K562 (cell line): Measurements from ENCODE around the gene FAM114A1. TPM values are rescaled to one million over a fixed set of nuclear protein-coding genes. Genes with fewer than 3 reads are reported as not detected.

Experiments
- ATAC-seq: fragments of 200-7000 bp; cut with Tn5 transposase; 3 replicates; pipeline ENCODE4 v1.9.1; 2020; ENCODE audit warnings: moderate library complexity
- BruUV-seq: library from RNA; stranded (reverse); fragments of 400-500 nt; replicated peaks from 2 replicates; lab custom pipeline; 2021; lab: Mats Ljungman, UMichigan
- CTCF ChIA-PET: fragments of 300-600 bp; formaldehyde crosslinking; extraction: SDS; loops from one replicate; lab custom pipeline; 2021; ENCODE audit warnings: low intra/inter-chr PET ratio; lab: Yijun Ruan, JAX
- POLR2A ChIA-PET: fragments of 300-600, 350-650 bp; sonication (Branson Sonifier 250); formaldehyde crosslinking; extraction: SDS; loops from one replicate; lab custom pipeline; 2021; ENCODE audit warnings: antibody characterized with exemption, inconsistent platforms; lab: Yijun Ruan, JAX
- DNase-seq, 4 experiments: peaks; one replicate each; pipeline versions ENCODE4 v3.0.0 to v3.0.0-alpha.2; 2011 to 2018; ENCODE audit warnings: low spot score in 3 of 4, mixed read lengths in 3 of 4; ENCODE audit errors: extremely low read depth in 1 of 4
- FAIRE-seq: peaks from 2 replicates; lab custom pipeline; 2011; peaks lifted over from hg19 to GRCh38; lab: Jason Lieb, UNC
- H2AFZ ChIP-seq: 2 replicates; pipeline ENCODE4 v1.6.0; 2011; ENCODE audit warnings: low read depth, low read length, control low read depth, inconsistent platforms
- H3K27ac ChIP-seq: fragments of 200-600 bp; 3 replicates; pipeline ENCODE4 v1.8.0; 2011; ENCODE audit warnings: low read depth, mild to moderate bottlenecking, control low read depth, inconsistent platforms, low read length, moderate library complexity, mixed read lengths; ENCODE audit errors: extremely low read depth
- H3K27me3 ChIP-seq, 2 experiments: fragments of 300-600 bp in 1 of 2; 2 replicates in 1 of 2; 3 replicates in 1 of 2; pipeline versions ENCODE4 v1.6.0 to v1.8.0; 2011; ENCODE audit warnings: inconsistent platforms in 2 of 2, low read length in 2 of 2, mild to moderate bottlenecking in 1 of 2, mixed read lengths in 1 of 2, moderate library complexity in 1 of 2; ENCODE audit not compliant: control insufficient read depth in 2 of 2, insufficient read depth in 2 of 2
- H3K36me3 ChIP-seq: fragments of 300-600 bp; 3 replicates; pipeline ENCODE4 v1.8.0; 2011; ENCODE audit warnings: mild to moderate bottlenecking, low read length, inconsistent platforms; ENCODE audit not compliant: control insufficient read depth, insufficient read depth
- H3K4me1 ChIP-seq, 2 experiments: fragments of 200-600 bp in 1 of 2; replicated peaks in 1 of 2; 2 replicates in 1 of 2; 3 replicates in 1 of 2; pipeline versions ENCODE4 v1.5.1 to v1.8.0; 2011; ENCODE audit warnings: inconsistent platforms in 2 of 2, low read length in 2 of 2, mild to moderate bottlenecking in 1 of 2, mixed read lengths in 1 of 2, moderate library complexity in 1 of 2; ENCODE audit not compliant: control insufficient read depth in 2 of 2, insufficient read depth in 2 of 2
- H3K4me2 ChIP-seq: 2 replicates; pipeline ENCODE4 v1.6.1; 2011; ENCODE audit warnings: low read length, control low read depth, inconsistent platforms, mixed read lengths; ENCODE audit not compliant: insufficient read depth
- H3K4me3 ChIP-seq: fragments of 200-600 bp; sonication (generic), shearing (Covaris generic); 2 replicates; pipeline ENCODE4 v1.5.1; 2016; ENCODE audit warnings: control low read depth, inconsistent platforms
- H3K79me2 ChIP-seq: fragments of 200-600 bp; 3 replicates; pipeline ENCODE4 v1.8.0; 2011; ENCODE audit warnings: low read length, inconsistent platforms; ENCODE audit not compliant: control insufficient read depth, insufficient read depth
- H3K9ac ChIP-seq, 2 experiments: 2 replicates each; pipeline versions ENCODE4 v1.6.0 to v1.6.1; 2011; ENCODE audit warnings: low read depth in 2 of 2, low read length in 2 of 2, control low read depth in 1 of 2, inconsistent platforms in 1 of 2, mild to moderate bottlenecking in 1 of 2, mixed read lengths in 1 of 2; ENCODE audit not compliant: insufficient read depth in 1 of 2
- H3K9me1 ChIP-seq: one replicate; pipeline ENCODE4 v1.6.0; 2011; ENCODE audit warnings: inconsistent platforms, mild to moderate bottlenecking, low read length, moderate library complexity; ENCODE audit not compliant: control insufficient read depth, insufficient read depth
- H3K9me3 ChIP-seq: replicated peaks from 2 replicates; pipeline ENCODE4 v1.5.1; 2011; ENCODE audit warnings: low read depth, low read length, inconsistent platforms; ENCODE audit not compliant: control insufficient read depth, insufficient read depth
- H4K20me1 ChIP-seq: replicated peaks from 2 replicates; pipeline ENCODE4 v1.6.1; 2011; ENCODE audit warnings: low read length, inconsistent platforms, mixed read lengths; ENCODE audit not compliant: control insufficient read depth, insufficient read depth
- ESRRB ChIP-seq: fragments of 250-450 bp; sonication (Bioruptor Pico); IDR thresholded peaks from 2 replicates; pipeline ENCODE4 v1.5.0; 2020; ENCODE audit warnings: mild to moderate bottlenecking, moderate library complexity, borderline replicate concordance
- GABPB2 ChIP-seq: fragments of 250-450 bp; sonication (Bioruptor Pico); conservative IDR thresholded peaks from 2 replicates; pipeline ENCODE4 v1.5.1; 2021; ENCODE audit warnings: mild to moderate bottlenecking
- MEF2A ChIP-seq: IDR thresholded peaks from 2 replicates; pipeline ENCODE4 v1.6.1; 2011; ENCODE audit warnings: low read depth, mild to moderate bottlenecking, low read length, moderate library complexity; ENCODE audit not compliant: control insufficient read depth
- NBN ChIP-seq: fragments of 450-650 bp; IDR thresholded peaks from 2 replicates; pipeline ENCODE4 v1.6.1; 2016; ENCODE audit warnings: low read depth, mild to moderate bottlenecking
- TARDBP ChIP-seq: fragments of 450-650 bp; IDR thresholded peaks from 2 replicates; pipeline ENCODE4 v1.6.1; 2016
- ZFX ChIP-seq: sonication (generic); formaldehyde crosslinking; IDR thresholded peaks from 2 replicates; pipeline ENCODE4 v1.8.0; 2022; ENCODE audit warnings: mild to moderate bottlenecking, missing genetic modification reagents, moderate library complexity
- ZNF133 ChIP-seq: fragments of 250-450 bp; sonication (Bioruptor Pico); IDR thresholded peaks from 2 replicates; pipeline ENCODE4 v1.4.0; 2020; ENCODE audit warnings: mild to moderate bottlenecking
- ZNF165 ChIP-seq: fragments of 250-450 bp; sonication (Bioruptor Pico); IDR thresholded peaks from 2 replicates; pipeline ENCODE4 v1.4.0; 2020; ENCODE audit warnings: borderline replicate concordance
- ZNF224 ChIP-seq: sonication (generic); formaldehyde crosslinking; IDR thresholded peaks from 2 replicates; pipeline ENCODE4 v1.8.0; 2022; ENCODE audit warnings: mild to moderate bottlenecking, missing genetic modification reagents
- ZNF24 ChIP-seq: fragments of 450-650 bp; IDR thresholded peaks from 2 replicates; pipeline ENCODE4 v1.6.1; 2016
- ZNF3 ChIP-seq: fragments of 250-450 bp; sonication (Bioruptor Pico); IDR thresholded peaks from 2 replicates; pipeline ENCODE4 v1.5.0; 2021; ENCODE audit warnings: mild to moderate bottlenecking, moderate library complexity
- WGBS: fragments of 100-300 bp; shearing (Covaris generic); methylation state at CpG from one replicate; pipeline ENCODE4 v1.1.6; 2016; ENCODE audit warnings: low coverage, mixed read lengths; ENCODE audit not compliant: insufficient coverage; ENCODE audit errors: missing lambda C conversion rate; 5-methylcytosine and 5-hydroxymethylcytosine counted together
- in situ Hi-C: fragments of 300-500 bp; cut with MboI; formaldehyde crosslinking; loops from 4 replicates; pipeline ENCODE4 v1.15.0; 2018; ENCODE audit warnings: inconsistent platforms, mixed read lengths
- intact Hi-C: fragments of 100-400 bp; cut with micrococcal nuclease; formaldehyde crosslinking; loops from 2 replicates; pipeline ENCODE4 v1.14.2; 2022
- polyA plus RNA-seq, 8 experiments: library from polyadenylated mRNA; depleted of rRNA in 4 of 8; stranded (reverse) in 5 of 8; unstranded in 3 of 8; fragments of >200 nt; fragmentation: Nextera tagmentation in 2 of 8; fragmentation: Illumina TruSeq in 1 of 8; extraction: Ambion mirVana in 2 of 8; extraction: Trizol in 1 of 8; gene quantifications; 2 replicates each; pipeline versions ENCODE4 v1.2.1 to v1.2.3, GENCODE V29; 2011 to 2014; ENCODE audit warnings: inconsistent platforms in 1 of 8, missing spikeins in 1 of 8
- total RNA-seq, 7 experiments: library from RNA; depleted of rRNA in 6 of 7; stranded (reverse); fragments of >200 nt in 6 of 7; fragmentation: Illumina TruSeq in 2 of 7; extraction: Trizol in 2 of 7; gene quantifications; 2 replicates each; pipeline versions ENCODE4 v1.2.1 to v1.2.3, GENCODE V29; 2011 to 2021; ENCODE audit warnings: low replicate concordance in 1 of 7
- TF ChIP-seq, protein P1 (sequence below): fragments of 250-450 bp; sonication (Bioruptor Pico); IDR thresholded peaks from 2 replicates; pipeline ENCODE4 v1.5.0; 2021
- TF ChIP-seq, protein P2 (sequence below): fragments of 250-450 bp; sonication (Bioruptor Pico); IDR thresholded peaks from 2 replicates; pipeline ENCODE4 v1.4.0; 2020; ENCODE audit warnings: mild to moderate bottlenecking, moderate library complexity

FAM114A1 gene
- total and polyA plus RNA-seq, 9 of the 15 experiments (the other 6 are each of a cell fraction or from before 2014, with no cell fraction given): 1.8 to 12.0 (median 4.3) TPM

DNA sequence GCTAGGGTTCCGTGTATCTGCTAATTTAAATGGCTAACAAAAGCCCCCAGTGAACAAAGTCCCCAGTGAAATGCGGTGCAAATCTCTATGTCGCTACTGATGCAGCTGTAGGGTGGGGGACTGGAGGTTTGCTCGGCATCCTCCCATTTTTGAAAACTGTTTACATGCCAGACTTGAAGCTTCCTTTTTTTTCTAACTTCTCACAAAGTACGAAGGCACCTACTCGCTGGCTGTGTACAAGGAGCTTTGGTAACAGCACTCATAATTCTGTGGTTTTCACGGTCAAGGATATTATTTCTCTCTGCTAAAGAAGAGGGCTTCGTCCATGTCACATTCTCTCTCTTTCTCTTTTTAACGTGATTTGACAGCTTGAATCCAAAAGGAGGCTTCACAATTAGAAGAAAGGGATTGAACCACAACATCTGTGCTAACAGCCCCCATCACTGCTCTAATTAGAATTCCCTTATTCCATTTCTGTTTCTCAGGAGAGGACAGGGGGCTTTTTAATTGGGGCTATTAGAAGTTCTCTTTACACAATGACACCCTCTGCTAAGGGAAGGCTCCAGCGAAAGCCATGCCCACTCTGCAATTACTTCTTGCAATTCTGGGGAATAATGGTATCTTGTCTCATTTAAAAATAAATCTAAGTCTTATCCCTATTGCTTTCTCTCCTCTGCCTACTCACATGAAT lies 117.9 kb downstream of the FAM114A1 start:
- intact Hi-C loops: no loop called here

More for the DNA sequence above, 117.9 kb downstream of the FAM114A1 start:
- Histone ChIP-seq H3K4me3 (no peak overlapping the region), H3K79me2 (no peaks in the 10 kb centered on the region), H3K9me1 (no peaks in the 10 kb centered on the region), H3K4me1 (no peaks in the 10 kb centered on the region; a peak in 1 of 5 replicates), H3K36me3 (peaks cover 3% of the 10 kb centered on the region; the same call in 1 of the 3 replicates), H4K20me1 (no peaks in the 10 kb centered on the region)
- in situ Hi-C loops: no loop called here
- BruUV-seq: no TSS peak
- CTCF ChIA-PET: no interaction called here
- 59% methylated on average over 10 of the region's 10 CpGs for WGBS
- TF ChIP-seq ZNF3 (CRISPR knock-in tag) (no peak), GABPB2 (no peak), ZNF224 (no peak), TARDBP (no peak), ESRRB (CRISPR knock-in tag) (no peak), NBN (no peak), ZNF165 (CRISPR knock-in tag) (no peak), MEF2A (no peak), ZFX (no peak), ZNF133 (CRISPR knock-in tag) (no peak), ZNF24 (no peak)
- TF ChIP-seq, protein P1, sequence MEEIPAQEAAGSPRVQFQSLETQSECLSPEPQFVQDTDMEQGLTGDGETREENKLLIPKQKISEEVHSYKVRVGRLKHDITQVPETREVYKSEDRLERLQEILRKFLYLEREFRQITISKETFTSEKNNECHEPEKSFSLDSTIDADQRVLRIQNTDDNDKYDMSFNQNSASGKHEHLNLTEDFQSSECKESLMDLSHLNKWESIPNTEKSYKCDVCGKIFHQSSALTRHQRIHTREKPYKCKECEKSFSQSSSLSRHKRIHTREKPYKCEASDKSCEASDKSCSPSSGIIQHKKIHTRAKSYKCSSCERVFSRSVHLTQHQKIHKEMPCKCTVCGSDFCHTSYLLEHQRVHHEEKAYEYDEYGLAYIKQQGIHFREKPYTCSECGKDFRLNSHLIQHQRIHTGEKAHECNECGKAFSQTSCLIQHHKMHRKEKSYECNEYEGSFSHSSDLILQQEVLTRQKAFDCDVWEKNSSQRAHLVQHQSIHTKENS: no peak
- TF ChIP-seq, protein P2, sequence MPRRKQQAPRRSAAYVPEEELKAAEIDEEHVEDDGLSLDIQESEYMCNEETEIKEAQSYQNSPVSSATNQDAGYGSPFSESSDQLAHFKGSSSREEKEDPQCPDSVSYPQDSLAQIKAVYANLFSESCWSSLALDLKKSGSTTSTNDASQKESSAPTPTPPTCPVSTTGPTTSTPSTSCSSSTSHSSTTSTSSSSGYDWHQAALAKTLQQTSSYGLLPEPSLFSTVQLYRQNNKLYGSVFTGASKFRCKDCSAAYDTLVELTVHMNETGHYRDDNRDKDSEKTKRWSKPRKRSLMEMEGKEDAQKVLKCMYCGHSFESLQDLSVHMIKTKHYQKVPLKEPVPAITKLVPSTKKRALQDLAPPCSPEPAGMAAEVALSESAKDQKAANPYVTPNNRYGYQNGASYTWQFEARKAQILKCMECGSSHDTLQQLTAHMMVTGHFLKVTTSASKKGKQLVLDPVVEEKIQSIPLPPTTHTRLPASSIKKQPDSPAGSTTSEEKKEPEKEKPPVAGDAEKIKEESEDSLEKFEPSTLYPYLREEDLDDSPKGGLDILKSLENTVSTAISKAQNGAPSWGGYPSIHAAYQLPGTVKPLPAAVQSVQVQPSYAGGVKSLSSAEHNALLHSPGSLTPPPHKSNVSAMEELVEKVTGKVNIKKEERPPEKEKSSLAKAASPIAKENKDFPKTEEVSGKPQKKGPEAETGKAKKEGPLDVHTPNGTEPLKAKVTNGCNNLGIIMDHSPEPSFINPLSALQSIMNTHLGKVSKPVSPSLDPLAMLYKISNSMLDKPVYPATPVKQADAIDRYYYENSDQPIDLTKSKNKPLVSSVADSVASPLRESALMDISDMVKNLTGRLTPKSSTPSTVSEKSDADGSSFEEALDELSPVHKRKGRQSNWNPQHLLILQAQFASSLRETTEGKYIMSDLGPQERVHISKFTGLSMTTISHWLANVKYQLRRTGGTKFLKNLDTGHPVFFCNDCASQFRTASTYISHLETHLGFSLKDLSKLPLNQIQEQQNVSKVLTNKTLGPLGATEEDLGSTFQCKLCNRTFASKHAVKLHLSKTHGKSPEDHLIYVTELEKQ (CRISPR knock-in tag): no peak
- TF ChIP-seq, all 486 proteins: peak for 0
- Histone ChIP-seq H3K9ac (no peak overlapping the region), H3K27ac (no peak overlapping the region), H3K4me2 (no peak overlapping the region), H2AFZ (0 out of 2 replicates have a peak overlapping the region, but pooled peaks have one; percentile 9), H3K27me3 (no peaks in the 10 kb centered on the region), H3K9me3 (no peaks in the 10 kb centered on the region)
- POLR2A ChIA-PET: no interaction called here
- ATAC-seq (no peak), FAIRE-seq (no peak), DNase-seq (no peak)
